ENCODE measurements around the gene UMPS. TPM values are rescaled to one million over a fixed set of nuclear protein-coding genes. Genes with fewer than 3 reads are reported as not detected.
"Not testable (repeated sequence)": the region's sequence is repeated elsewhere in the genome, so short reads cannot be mapped to it uniquely, and the experiment has no call there.

The UMPS gene
- total RNA-seq, 2 donors from 2014 or later, result 6.6 to 14.3 TPM

- Histone ChIP-seq H3K36me3 (peaks cover under 1% of the 10 kb centered on the region), H3K27ac (peak overlapping the region; percentile 92 to 95), H3K4me1 (peaks cover 0 to 77% of the 10 kb centered on the region in 2 donors), H3K9me3 (no peaks in the 10 kb centered on the region), H3K4me3 (no peak overlapping the region), H3K27me3 (no peaks in the 10 kb centered on the region)
- TF ChIP-seq, protein P1, sequence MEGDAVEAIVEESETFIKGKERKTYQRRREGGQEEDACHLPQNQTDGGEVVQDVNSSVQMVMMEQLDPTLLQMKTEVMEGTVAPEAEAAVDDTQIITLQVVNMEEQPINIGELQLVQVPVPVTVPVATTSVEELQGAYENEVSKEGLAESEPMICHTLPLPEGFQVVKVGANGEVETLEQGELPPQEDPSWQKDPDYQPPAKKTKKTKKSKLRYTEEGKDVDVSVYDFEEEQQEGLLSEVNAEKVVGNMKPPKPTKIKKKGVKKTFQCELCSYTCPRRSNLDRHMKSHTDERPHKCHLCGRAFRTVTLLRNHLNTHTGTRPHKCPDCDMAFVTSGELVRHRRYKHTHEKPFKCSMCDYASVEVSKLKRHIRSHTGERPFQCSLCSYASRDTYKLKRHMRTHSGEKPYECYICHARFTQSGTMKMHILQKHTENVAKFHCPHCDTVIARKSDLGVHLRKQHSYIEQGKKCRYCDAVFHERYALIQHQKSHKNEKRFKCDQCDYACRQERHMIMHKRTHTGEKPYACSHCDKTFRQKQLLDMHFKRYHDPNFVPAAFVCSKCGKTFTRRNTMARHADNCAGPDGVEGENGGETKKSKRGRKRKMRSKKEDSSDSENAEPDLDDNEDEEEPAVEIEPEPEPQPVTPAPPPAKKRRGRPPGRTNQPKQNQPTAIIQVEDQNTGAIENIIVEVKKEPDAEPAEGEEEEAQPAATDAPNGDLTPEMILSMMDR (IDR thresholded peaks at IDR 0.05), result no peak
- DNase-seq (ENCODE audit: low spot score), result no peak
Observed at GRCh38 chr3:124779751-124780191, 49.5 kb downstream of the UMPS start.

GRCh38 chr3:124780356-124780755 lies 50.1 kb downstream of the UMPS start:
- peak overlapping the region; percentile 92 to 95 for H3K27ac ChIP-seq
- TF ChIP-seq, protein P1 (IDR thresholded peaks at IDR 0.05), result no peak
- DNase-seq (ENCODE audit: low spot score), result peak; percentile 85
- peaks cover 7% of the 10 kb centered on the region for H3K36me3 ChIP-seq
- no peak overlapping the region for H3K4me3 ChIP-seq
- H3K9me3 ChIP-seq, result no peaks in the 10 kb centered on the region
- peaks cover 0 to 75% of the 10 kb centered on the region in 2 donors for H3K4me1 ChIP-seq
- no peaks in the 10 kb centered on the region for H3K27me3 ChIP-seq

GRCh38 chr3:124780761-124781475 lies 50.7 kb downstream of the UMPS start:
- no peak overlapping the region for H3K4me3 ChIP-seq
- peak; percentile 95 for DNase-seq (ENCODE audit: low spot score)
- no peaks in the 10 kb centered on the region for H3K9me3 ChIP-seq
- peaks cover 0 to 74% of the 10 kb centered on the region in 2 donors for H3K4me1 ChIP-seq
- H3K36me3 ChIP-seq, result peaks cover 7% of the 10 kb centered on the region
- no peaks in the 10 kb centered on the region for H3K27me3 ChIP-seq
- TF ChIP-seq, protein P1 (IDR thresholded peaks at IDR 0.05), result no peak
- peak overlapping the region; percentile 92 to 95 for H3K27ac ChIP-seq

DNA sequence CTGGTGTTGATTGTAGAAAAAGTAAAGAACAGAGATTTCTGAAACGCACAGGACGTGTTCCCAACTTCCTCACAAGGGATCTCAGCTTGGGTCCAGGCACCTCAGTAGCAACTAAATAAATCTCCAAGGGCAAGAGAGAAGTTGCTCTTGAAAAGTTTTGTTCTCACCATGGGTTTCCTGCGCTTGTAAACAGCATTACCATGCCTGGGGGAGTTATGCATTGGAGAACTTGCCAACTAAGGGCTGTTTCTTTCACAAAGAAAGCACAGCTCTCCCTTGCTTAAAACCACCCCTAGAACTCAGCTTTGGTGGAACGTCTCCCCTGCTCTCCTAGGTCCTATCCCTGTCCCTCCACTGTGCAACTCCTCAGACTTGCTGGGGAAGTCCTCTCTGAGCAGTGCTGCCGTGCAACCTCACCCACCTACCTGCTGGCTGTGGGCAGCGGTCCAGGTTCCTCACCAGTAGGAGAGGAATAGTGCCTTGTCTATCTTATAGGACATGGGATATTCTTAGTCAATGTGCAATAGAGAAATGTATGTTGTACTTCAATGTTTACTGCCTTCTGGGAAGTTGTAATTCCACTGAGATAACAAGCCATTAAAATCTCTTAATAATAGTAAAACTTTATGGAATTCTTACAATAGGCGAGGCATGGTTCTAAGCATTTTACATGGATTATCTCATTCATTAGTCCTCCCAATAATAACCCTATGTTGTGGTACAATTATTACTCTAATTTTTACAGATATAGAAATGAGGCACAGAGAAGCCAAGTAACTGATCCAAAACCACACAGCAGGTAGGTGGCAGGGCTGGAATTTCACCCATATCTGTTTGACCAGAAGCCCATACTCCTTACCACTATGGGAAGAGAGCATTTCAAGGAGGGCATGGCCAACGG lies 51.5 kb downstream of the UMPS start:
- Histone ChIP-seq H3K4me1 (peaks cover 0 to 79% of the 10 kb centered on the region in 2 donors), H3K36me3 (peaks cover 7% of the 10 kb centered on the region), H3K4me3 (no peak overlapping the region), H3K27me3 (no peaks in the 10 kb centered on the region), H3K27ac (peak overlapping the region; percentile 92 to 95), H3K9me3 (no peaks in the 10 kb centered on the region)
- TF ChIP-seq, protein P1 (IDR thresholded peaks at IDR 0.05), result no peak
- no peak for DNase-seq (ENCODE audit: low spot score)

GRCh38 chr3:124782377-124782712 lies 52.1 kb downstream of the UMPS start:
- DNase-seq (ENCODE audit: low spot score); H3K27me3 ChIP-seq; H3K9me3 ChIP-seq; H3K36me3 ChIP-seq; H3K4me3 ChIP-seq: not testable (repeated sequence)
- Histone ChIP-seq H3K27ac (peak overlapping the region; percentile 92 to 95), H3K4me1 (peaks cover 0 to 82% of the 10 kb centered on the region in 2 donors)

DNA sequence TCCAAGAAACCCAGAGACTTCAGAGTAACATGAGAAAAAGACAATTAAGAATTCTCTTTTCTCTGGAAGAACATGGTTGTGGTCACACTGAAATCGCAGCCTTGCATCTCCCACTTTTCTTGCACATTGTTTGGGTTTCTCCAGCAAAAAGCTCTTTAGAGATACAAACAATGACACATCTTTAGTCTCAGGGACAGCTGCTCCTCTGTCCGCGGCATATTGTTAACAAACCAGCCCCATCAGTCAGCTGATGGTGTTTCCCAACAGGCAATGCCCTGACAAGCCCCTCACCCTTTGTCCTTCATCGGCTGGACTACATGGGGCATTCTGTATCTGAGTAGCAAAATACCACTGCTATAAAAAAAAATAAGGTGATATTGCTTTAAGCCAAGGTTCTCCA lies 53.4 kb downstream of the UMPS start:
- peak overlapping the region in 1 of 2 donors; percentile 20 for H3K27ac ChIP-seq
- H3K36me3 ChIP-seq, result peaks cover 7% of the 10 kb centered on the region
- no peaks in the 10 kb centered on the region for H3K9me3 ChIP-seq
- TF ChIP-seq, protein P1 (IDR thresholded peaks at IDR 0.05), result no peak
- H3K27me3 ChIP-seq, result no peaks in the 10 kb centered on the region
- peaks cover 0 to 84% of the 10 kb centered on the region in 2 donors for H3K4me1 ChIP-seq
- no peak for DNase-seq (ENCODE audit: low spot score)
- no peak overlapping the region for H3K4me3 ChIP-seq

Data from right atrium auricular region (tissue), 2 donors.